Vagina (tissue), 2 donors: ENCODE measurements around the gene CALD1.

ENCODE experiments used
- CTCF ChIP-seq, 3 experiments: fragments of 450-650 bp in 2 of 3; fragments of 200-600 bp in 1 of 3; sonication (generic) in 1 of 3; IDR thresholded peaks; one replicate each; pipeline ENCODE4 v1.5.1; 2017 to 2019; ENCODE audit warnings: antibody characterized with exemption in 3 of 3, mild to moderate bottlenecking in 2 of 3, moderate library complexity in 2 of 3
- POLR2A ChIP-seq, 2 donors: fragments of 450-650 bp; IDR thresholded peaks; one replicate each; pipeline ENCODE4 v1.6.1; 2017; ENCODE audit warnings: antibody characterized with exemption in 2 of 2, mild to moderate bottlenecking in 2 of 2, moderate library complexity in 2 of 2
- POLR2AphosphoS5 ChIP-seq, 2 donors: sonication (generic); formaldehyde crosslinking; IDR thresholded peaks; one replicate each; pipeline ENCODE4 v1.9.0; 2017; ENCODE audit warnings: antibody characterized with exemption in 2 of 2, mild to moderate bottlenecking in 2 of 2, low read depth in 1 of 2; ENCODE audit not compliant: insufficient read depth in 1 of 2

GRCh38 chr7:134771111-134771510 lies 8.3 kb upstream of the CALD1 start:
- TF ChIP-seq CTCF (IDR thresholded peaks at IDR 0.05) (no peak), POLR2AphosphoS5 (IDR thresholded peaks at IDR 0.05; ENCODE audit: insufficient read depth in 1 of 2, low read depth in 1 of 2) (no peak), POLR2A (IDR thresholded peaks at IDR 0.05) (no peak)
